Measurements from ENCODE around the gene INPP5A.

DNA sequence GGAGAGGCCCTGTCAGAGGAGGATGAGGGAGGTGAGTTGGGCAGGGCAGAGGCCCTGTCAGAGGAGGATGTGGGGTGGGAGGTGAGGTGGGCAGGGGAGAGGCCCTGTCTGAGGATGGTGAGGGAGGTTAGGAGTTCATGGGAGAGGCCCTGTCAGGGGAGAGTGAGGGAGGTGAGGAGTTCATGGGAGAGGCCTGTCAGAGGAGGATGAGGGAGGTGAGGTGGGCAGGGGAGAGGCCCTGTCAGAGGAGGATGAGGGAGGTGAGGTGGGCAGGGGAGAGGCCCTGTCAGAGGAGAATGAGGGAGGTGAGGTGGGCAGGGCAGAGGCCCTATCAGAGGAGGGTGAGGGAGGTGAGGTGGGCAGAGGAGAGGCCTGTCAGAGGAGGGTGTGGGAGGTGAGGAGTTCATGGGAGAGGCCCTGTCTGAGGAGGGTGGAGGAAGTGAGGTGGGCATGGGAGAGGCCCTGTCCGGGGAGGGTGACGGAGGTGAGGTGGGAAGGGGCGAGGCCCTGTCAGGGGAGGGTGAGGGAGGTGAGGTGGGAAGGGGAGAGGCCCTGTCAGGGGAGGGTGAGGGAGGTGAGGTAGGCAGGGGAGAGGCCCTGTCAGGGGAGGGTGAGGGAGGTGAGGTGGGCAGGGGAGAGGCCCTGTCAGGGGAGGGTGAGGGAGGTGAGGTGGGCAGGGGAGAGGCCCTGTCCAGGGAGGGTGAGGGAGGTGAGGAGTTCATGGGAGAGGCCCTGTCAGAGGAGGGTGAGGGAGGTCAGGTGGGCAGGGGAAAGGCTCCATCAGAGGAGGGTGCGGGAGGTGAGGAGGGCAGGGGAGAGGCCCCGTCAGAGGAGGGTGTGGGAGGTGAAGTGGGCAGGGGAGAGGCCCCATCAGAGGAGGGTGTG lies 73.7 kb downstream of the INPP5A start:
- TF ChIP-seq, protein P1, sequence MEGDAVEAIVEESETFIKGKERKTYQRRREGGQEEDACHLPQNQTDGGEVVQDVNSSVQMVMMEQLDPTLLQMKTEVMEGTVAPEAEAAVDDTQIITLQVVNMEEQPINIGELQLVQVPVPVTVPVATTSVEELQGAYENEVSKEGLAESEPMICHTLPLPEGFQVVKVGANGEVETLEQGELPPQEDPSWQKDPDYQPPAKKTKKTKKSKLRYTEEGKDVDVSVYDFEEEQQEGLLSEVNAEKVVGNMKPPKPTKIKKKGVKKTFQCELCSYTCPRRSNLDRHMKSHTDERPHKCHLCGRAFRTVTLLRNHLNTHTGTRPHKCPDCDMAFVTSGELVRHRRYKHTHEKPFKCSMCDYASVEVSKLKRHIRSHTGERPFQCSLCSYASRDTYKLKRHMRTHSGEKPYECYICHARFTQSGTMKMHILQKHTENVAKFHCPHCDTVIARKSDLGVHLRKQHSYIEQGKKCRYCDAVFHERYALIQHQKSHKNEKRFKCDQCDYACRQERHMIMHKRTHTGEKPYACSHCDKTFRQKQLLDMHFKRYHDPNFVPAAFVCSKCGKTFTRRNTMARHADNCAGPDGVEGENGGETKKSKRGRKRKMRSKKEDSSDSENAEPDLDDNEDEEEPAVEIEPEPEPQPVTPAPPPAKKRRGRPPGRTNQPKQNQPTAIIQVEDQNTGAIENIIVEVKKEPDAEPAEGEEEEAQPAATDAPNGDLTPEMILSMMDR (conservative IDR thresholded peaks at IDR 0.05; ENCODE audit: low read depth, low read length) = no peak
- TF ChIP-seq EZH2 (IDR thresholded peaks at IDR 0.05; ENCODE audit: low read length, unreplicated experiment) (no peak), EZH2phosphoT487 (IDR thresholded peaks at IDR 0.05; ENCODE audit: borderline replicate concordance, low read length) (no peak)

Measured in PC-3 (cell line).